Endometrial microvascular endothelial cells (primary cell): ENCODE data around the gene COL27A1. TPM values are rescaled to one million over a fixed set of nuclear protein-coding genes. Genes with fewer than 3 reads are reported as not detected.

ENCODE experiments used
- in situ Hi-C: cut with HindIII; loops from 2 replicates; pipeline ENCODE4 v1.10.0; 2017; ENCODE audit warnings: low sequenced_read_pairs, low pct_unique_long_range_greater_than_20kb; ENCODE audit errors: inconsistent ontology term
- total RNA-seq: library from RNA; depleted of rRNA; stranded (reverse); fragments of >200 nt; gene quantifications from one replicate; pipeline ENCODE4 v1.2.3, GENCODE V29; 2015; ENCODE audit errors: inconsistent ontology term

The COL27A1 gene
- total RNA-seq, 1 donor from 2014 or later: 17.4 TPM

DNA sequence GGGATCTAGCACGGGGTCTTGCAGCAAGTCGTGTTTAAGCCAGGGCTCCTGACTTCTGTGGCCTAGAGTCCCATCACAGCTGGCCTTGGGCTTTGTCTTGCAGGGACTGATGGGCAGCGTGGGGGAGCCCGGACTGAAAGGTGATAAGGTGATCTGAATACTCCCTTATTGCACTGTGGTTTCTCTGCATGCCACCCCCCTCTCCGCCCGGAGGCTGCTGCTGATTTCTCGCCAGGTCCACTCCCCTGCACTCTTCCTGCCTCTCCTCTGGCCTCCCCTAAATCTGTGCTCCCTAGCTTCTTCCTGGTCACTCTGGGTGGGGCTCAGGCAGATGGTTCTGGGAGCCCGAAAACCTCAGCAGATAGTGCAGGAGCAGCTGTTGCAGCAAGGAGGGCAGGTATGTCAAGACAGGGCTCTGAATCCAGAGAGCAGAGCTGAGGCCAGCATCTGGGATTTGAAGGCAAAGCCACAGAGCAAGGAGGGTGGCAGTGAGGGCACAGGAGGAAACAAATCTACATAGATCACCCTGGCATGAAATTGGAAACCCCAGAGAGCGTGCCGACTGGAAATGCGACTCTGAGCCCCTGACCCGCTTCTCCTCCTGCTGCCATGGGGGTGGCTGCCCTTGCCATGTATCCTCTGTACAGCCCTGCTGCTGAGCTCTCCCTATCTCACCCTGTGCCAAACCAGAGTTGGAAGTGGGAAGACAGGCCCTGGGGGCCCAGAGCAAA is 76.5 kb downstream of the COL27A1 start:
- in situ Hi-C loops: no loop called here

DNA sequence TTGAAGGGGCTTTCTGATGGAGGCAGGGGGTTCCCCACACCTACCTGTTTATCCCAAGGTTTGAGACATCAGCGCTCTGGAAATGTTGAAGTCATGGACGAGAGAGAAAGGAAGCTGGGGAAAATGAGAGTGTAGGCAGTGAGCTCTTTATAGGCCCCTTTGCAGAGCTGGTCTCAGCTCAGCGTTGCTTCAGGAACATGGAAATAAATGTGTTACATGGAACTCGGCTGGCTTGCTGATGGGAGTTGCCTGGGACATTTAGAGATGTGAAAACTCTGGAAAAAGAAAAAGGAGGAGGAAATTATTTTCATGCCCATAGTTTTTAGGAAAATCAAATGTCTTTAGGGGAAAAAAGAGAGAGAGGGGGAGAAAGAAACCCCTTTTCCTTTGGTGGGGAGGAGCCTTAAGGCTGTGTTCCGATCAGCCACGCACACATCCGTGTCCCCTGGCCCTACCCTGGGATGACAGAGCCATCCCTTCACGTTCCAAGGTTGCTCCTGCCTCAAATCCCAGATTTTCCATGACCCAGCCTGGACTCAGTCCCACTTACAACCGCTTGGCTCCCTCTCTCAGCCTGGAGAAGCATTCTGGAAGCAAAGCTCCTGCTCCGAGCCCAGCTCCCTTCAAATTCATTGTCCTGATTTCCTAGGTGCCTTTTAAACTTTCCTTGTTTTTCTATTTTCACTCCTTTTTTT is 78.3 kb downstream of the COL27A1 start:
- in situ Hi-C loops: no loop called here

- in situ Hi-C loops: no loop called here
Measured at GRCh38 chr9:114235033-114235661, 79.8 kb downstream of the COL27A1 start.

DNA sequence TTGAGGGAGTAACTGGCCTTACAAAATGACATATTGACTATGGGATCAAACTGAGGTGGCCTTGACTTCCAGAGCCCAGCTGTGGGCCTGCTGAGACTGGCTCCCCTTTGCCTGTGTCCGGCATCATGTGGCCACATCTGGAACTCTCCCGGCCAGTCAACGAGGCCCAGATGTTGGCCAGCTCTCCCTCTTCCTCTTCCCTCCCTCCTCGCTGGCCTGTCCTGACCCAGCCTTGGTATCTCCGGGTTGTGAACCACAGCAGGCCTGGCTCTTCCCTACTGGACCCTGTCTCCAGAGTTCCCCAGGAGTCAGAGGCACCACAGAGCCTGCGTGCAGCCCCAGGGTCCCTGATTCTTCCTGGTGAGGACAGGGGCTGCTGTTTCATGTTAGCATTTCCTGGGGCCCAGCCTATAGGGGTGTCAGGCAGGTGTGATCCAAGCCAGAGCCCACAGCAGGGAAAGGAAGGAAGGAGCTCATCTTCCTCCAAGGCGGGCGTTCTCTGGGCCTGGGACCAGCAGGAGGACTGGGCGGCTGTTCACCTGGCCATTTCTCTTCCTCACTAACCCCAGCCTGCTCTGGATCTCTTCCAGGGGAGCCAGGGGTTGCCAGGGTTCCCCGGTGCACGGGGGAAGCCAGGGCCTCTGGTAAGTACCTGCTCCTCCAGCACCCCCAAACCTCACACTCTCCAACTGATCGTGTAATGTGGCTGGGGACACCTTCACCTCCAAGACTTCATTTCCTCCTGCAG is 81.2 kb downstream of the COL27A1 start:
- in situ Hi-C loops: no loop called here

- in situ Hi-C loops: no loop called here
Measured at GRCh38 chr9:114237247-114237646, 81.9 kb downstream of the COL27A1 start.

DNA sequence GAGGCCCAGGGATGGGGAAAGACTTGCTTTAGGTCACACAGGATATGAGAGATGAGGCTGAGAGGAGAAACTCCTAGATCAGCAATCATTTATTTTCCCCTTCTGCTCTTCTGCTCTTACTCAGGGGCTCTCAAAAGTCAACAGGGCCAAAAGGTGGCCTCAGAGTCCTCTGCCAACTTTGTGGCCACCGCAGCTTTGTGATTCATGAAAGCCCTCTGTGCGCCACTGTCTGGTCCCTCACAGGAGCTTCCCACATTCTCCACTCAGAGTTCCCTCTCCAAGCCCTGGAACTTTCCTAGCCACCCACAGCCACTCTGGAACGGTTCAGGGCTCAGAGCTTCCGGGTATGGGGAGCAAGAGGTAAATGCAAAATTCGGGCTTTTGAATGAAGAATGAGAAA is 82.4 kb downstream of the COL27A1 start:
- in situ Hi-C loops: no loop called here

DNA sequence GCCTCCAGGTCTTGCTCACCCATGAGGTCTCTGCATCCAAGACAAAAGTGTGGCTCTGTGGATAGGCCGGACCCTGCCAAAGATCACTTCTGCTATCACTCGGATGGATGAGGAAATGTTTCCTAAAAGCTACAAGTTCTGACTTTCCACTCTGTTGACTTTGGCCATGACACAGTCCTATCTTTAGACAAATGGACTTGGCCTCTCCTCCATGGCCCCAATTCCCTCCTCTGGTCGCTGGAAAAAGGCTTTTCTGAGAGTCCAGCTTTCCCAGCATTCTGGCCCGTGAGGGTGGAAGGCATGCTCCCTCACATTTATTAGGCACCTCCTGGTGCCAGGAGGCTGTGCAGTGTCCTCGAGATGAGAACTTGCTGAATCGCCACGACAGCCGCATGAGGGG is 83.1 kb downstream of the COL27A1 start:
- in situ Hi-C loops: no loop called here

DNA sequence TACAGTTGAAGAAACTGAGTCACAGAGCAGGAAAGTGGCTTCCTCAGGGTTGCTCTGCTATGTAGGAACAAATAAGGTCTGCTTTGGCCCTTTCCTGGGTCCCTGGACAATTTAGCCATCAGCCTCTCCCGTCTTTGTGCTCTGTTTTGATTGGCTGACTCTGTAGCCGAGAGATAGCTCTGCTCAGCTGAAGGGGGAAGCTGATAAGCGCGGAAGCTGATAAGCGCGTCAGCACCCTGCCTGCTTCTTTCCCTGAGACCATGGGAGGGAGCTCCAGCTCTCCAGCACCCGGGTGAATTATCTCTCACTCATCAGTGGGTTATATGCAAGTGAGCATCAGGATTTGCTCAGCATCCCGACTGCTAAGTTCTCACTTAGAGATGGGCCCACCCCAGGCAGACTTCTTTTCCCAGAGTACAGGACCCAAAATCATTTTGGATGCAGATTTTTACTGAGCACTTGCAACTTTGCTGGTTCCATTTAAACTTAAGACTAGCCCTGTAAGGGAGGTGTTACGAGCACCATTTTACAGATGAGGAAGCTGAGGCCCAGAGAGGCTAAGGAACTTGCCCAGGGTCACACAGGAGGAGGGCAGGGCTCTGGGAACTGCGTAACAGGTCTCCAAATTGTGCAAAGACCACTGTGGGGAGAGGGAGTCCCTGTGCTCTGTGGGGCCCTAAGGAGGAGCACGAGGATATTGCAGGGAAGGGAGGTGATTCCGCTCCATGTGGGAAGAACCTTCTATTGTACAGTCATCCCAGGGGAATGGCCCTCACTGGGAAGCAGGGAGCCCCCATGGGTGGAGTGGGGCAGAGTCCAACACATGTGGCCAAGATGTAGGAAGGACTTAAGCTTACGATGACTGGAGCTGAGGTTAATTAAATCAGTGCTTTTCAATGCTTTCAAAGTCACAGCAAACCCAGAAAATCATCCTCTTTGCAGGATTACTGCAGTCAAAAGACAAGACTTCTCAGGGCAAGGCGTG is 83.8 kb downstream of the COL27A1 start:
- in situ Hi-C loops: no loop called here

- in situ Hi-C loops: no loop called here
Measured at GRCh38 chr9:114240216-114240615, 84.9 kb downstream of the COL27A1 start.

DNA sequence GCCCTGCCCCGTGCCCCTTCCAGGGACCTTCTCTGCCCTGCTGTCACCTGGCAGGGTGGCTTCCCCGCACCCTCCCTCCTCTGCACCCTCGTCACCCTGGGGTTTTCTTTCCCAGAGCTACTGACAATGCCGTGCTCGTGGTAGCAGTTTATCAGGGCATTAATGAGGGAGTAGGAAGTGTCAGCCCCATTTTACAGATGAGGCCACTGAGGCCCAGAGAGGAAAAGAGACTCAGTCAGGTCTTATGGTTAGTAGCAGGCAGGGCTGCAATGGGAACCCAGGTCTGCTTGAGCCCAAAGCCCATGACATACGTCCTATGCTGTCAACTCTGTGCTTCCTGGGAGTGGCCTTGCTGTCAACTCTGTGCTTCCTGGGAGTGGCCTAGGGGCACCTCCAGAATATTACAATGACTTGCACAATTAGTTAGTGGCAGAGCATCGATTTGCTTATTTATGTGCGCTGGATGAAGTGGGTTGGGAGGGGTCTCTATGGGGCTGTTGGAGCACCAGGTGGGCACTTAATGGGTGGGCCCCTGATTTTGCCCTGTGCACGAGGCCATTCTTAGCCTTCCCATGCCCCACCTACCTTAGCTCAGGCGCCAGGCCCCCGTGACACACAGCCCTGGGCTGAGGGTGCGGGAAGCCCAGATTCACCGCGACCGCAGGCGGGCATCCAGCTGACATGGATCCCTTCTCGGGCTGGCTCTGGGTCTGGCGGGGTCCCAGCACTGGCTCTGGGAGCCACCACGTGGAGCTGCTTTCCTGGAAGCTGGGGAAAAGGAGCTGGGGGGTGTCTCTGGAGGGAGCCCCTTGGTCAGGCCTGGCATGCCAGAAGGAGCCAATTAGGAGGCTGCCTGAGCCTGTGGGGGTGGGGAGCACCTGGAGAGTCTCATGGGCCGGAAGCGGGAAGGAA is 85.6 kb downstream of the COL27A1 start:
- in situ Hi-C loops: no loop called here

- in situ Hi-C loops: no loop called here
Measured at GRCh38 chr9:114242837-114243236, 87.5 kb downstream of the COL27A1 start.

DNA sequence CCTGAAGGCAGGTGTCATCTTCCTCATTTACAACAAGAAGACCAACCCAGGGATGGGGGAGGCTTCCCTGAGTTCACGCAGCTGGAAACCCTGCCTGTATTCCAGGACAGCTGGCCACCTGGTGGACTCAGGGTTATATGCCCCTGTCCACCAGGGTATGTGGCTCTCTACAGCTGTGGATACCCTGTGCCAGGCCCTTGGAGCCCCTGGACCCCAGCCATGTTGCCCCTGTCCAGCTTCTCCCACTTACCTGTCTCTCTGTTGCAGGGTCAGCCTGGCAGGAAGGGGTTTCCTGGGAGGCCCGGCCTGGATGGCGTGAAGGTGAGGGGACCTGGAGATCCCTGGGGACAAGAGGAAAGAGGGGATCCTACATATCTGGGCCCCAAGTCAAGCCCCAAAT is 87.9 kb downstream of the COL27A1 start:
- in situ Hi-C loops: no loop called here

GRCh38 chr9:114244570-114244969 is 89.2 kb downstream of the COL27A1 start:
- in situ Hi-C loops: no loop called here

GRCh38 chr9:114246558-114246957 is 91.2 kb downstream of the COL27A1 start:
- in situ Hi-C loops: no loop called here

DNA sequence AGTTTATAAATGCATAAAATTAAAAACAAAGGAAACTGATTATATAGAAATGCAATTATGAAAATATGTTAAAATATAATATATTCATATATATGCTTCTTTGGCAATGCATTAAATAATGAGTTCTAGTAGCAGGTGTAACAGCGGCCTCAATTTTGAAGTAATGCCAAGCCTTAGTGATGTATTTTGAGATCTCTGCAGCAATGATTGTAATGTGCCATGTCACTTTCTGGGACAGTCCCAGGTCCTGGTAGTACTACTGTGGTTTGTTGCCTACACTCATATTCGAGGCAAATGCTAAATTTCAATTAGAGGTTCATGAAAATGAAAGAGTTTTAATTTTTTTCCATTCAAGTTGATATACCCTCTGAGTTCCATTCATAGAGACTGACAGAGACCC is 91.7 kb downstream of the COL27A1 start:
- in situ Hi-C loops: no loop called here

DNA sequence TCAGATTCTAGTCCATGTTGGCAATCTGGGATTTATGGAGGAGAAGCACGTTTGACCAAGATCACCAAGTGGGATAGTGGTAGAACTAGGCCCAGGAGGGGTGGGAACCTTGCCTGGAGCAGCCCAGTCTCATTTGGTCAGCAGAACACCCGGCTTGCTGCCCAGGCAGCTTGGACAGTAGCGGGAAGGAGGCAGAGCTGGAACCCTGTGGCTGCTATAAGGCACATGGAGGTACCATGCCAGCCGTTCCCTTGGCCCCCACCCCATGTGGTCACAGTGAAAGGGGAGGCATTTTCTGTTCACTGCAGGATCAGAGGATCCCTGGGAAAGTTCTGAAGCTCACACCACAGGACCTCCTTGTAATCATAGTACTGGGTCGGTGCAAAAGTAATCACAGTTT is 92.2 kb downstream of the COL27A1 start:
- in situ Hi-C loops: no loop called here

- in situ Hi-C loops: no loop called here
Measured at GRCh38 chr9:114248299-114248707, 93.0 kb downstream of the COL27A1 start.
